Stimulated activated CD8-positive, alpha-beta memory T cell treated with anti-CD3 and anti-CD28 coated beads, Interleukin-15, amount 100 ng/mL, for 1 hour (primary cell): ENCODE results near the gene CEP131.

ENCODE experiments used
- DNase-seq: peaks from one replicate; pipeline ENCODE4 v3.0.0-alpha.2; 2020; ENCODE audit warnings: low read depth

The CEP131 gene

DNA sequence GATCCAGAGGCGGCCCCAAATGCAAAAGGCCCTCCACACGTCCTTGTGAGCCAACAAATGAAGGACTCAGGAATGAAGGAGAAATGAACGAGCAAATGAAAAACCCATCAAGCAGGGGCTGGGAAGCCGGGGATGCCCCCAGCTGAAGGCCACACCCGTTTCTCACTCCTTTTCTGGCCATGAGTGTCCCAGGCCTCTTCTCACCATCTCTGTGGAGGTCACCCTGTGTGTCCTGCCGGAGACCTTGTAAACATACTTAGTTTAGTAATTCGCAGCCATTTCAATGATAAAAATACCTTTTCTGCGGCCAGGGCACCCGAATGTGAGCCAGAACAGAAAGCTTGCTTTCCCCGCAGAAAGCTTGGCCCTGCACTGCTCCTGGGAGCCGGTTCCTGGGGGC lies 35.6 kb downstream of the CEP131 start:
- no peak for DNase-seq

DNA sequence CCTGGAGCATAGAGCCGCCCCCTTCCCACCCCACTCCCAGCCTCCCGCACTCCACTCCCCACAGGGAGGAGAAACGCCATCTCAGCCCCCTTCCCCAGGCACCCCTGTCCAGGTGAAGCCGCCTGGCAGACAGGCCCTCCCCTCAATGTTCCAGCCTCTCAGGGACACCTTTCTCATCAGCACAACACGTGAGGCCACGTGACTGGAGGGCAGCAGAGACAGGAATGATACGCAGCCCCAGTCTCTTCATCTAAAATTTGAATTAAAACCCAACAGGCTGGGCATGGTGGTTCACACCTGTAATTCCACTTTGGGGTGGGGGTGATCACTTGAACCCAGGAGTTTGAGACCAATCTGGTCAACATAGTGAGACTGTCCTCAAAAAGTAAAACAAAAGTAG lies 36.6 kb downstream of the CEP131 start:
- no peak for DNase-seq

DNA sequence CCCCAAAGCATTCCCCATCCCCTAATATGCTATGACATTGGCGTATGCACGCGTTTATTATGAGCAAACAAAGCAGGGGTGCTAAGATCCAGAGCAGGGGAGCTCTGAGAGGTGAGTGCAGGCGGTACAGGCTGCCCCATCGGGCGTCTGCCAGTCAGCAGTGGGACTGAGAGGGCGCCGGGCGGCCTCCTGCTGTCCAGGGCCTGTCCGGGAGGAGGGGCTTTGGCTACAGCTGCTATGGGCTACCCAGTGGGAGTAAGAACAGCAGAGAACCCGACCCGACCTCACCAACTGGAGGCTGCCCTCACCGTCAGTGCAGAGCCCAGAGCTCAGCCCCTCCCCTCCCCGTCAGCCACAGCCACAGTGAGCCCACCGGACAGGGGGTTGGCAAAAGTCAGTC lies 38.2 kb downstream of the CEP131 start:
- DNase-seq: no peak

DNA sequence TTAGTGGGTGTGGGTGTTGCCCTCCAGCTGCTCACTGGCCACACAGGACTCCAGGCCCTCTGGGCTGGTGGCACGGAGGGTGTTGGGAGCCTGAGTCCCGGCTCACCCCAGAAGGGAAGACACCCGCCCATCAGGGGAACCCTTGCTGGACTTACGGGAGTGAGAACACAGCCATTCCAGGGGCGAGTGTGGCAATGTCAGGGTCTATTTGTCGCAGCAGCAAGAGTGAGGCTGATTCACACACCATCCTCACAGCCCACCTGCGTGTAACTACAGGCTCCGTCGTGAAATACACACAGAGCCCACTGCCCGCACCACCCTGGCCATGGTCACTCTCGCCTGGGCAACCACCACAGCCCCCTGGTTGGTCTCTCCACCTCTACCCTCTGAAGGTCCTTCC lies 39.0 kb downstream of the CEP131 start:
- DNase-seq: no peak

DNA sequence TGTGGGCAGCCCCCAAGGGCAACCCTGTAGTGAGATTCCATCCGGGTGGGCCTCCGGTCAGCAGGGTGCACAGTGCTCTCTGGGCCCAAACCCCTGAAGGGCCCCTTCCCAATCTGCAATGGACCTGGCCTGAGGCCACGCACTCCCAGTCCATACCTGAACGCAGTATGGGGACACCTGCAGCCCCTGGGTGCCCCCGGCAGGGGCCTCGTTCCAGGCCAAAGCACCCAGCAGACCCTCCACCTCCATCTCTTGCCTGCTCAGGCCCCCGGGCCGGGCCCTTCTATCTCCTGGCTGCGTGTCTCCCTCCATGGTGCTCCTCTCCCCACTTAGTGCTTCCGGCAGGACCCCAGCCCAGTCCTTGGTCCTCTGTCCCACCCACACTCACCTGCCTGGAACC lies 39.4 kb downstream of the CEP131 start:
- no peak for DNase-seq

DNA sequence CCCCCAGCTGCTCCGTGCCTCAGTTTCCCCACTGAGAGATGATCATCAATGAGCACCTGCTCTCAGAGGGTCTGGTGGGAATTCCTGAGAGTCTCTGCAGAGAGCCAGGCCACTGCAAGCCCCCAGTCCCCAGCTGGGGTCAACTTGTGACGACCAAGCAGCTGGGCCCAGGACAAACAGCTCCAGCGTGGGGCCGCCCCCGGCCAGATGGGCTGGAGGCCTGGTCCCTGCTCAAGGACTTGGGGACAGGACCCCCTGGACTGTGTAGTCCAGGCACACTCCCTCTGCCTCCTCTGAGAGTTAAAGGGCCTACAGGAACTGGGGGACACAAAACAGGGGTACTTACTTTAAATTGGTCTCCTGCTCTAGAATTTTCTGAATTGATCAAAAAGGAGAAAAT lies 40.2 kb downstream of the CEP131 start:
- no peak for DNase-seq

DNA sequence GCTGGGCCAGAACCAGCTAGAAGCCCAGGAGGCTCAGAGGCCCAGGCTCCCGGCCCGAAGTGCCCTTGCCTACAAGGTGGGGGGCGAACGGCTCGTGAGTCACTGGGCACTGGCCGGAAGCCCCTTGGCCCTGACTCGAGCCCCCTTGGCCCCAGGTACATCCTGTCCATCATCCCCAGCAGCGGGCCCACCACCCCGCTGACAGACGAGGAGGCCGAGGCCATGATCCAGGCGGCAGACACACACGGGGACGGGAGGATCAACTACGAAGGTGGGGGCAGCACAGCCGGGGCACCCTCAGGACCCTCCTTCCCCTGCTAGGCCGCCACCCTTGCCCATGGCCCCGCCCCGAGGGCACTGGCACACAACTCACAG lies 41.0 kb downstream of the CEP131 start:
- DNase-seq: no peak

DNA sequence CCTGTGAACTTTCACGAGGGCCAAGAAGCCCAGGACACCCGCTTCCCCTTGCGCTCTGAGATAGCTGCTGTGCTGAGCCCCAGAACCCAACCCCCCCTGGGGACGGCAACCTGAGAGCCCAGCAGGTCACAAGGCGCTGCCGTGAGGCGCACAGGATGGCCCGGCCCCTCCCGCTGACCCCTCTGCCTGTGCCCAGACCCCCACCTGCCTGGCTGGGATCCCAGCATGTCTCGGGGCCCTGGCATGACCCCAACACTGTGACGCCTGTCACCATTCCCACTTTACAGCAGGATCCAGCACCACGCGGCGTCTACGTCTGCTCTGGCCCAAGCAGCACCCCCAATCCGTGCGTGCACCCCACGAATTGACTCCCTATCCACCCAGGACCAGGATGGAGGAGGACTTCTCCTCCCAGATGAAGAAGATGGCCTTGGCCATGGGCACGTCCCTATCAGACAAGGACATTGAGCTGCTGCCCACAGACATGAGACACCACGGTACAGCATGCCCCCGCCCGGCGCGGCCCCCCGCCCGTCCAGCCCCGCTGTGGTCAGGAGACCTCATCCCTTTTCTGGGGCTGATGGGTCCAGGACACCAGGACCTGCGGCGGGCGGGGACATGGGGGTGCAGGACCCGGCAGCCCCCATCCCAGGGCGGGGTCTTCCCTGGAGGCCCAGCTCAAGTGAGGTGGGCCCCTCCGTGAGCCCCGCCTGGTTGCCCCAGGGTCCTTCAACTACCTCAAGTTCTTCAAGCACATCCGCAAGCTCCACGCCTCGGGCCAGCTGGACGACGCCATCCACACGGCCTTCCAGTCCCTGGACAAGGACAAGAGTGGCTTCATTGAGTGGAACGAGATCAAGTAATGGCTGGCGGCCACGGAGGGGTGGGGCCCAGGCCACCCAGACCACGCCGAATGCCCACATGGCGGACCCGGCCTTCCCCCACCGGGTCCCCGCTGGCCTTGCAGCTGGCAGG lies 41.6 kb downstream of the CEP131 start:
- no peak for DNase-seq

DNA sequence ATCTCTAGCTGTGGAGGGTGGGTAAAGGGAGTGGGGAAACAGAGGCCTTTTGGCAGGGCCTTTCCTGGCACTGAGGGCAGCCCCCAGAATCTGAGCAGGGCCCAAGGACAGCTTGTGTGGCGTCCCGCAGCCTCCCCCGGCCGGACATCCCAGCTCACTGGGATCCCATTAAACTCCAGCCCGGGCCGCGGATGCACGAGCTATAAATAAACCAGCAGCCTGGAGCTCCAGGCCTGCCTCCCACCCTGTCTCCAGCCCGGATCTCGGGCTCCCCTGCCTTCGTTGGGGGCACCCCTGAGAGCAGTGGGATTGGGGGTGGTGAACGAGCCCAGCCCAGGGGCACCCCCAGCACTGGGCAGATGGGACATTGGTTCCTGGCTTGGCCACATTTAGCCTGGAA lies 42.9 kb downstream of the CEP131 start:
- DNase-seq: no peak

DNA sequence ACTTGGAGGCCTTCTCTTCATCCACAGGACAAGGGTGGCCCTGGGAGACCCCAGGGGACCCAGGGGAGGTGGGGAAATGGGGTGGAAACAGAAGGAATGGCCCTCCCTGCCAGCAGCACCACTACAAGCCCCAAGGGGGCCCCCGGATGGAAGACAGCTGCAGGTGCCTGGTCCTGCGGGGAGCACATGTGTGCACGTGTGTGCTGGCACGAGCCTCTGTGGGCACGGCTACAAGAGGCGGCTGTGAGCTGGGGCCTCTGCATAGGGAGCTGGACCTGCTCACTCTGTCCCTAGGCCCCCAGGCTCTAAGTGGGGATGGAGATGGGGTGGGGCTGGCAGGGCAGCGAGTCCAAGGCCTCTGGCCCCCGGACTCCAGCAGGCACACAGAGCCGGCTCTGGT lies 43.5 kb downstream of the CEP131 start:
- no peak for DNase-seq

DNA sequence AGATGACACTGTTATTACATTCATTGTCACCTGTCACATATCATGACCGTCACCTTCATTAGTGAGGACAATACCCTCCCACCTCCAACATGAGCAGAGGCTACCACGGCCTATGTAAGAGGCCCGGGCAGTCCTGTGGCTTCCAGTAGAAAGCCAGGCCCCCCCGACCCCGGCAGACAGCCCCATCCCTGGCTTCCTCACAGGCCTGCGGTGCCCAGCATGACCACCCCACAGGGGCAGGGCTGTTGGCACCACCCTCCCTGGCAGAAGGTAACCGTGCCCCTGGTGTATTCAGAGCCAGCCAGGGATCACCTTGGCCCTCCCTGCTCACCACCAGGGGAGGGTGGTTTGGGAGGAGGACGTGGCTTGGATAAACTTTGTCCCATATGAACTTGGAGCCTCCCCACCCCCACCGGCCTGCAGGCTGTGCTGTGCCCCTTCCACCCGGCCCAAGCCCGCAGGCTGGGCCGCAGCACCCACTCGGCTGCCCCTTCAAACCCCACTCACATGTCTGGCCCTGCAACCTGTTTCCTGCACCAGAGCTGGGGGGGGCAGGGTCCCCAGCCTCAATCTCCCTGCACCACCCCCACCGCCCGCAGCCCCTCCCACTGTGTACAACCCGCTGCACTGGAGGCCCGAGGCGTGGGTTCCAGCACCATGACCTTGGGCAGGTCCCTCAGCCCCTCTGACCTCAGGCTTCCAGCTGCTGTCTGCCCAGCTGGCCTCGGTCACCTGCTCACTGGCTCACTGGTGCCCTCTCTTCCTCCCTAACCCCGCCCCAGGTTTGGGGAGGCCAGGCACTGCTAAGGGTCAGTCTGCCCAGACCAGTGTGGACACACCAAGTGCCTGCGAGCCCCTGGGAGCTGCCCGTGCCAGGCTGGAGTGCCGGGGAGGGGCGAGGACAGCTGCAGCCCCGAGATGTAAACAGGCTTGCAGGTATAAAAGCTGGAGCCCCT lies 44.4 kb downstream of the CEP131 start:
- DNase-seq: no peak

DNA sequence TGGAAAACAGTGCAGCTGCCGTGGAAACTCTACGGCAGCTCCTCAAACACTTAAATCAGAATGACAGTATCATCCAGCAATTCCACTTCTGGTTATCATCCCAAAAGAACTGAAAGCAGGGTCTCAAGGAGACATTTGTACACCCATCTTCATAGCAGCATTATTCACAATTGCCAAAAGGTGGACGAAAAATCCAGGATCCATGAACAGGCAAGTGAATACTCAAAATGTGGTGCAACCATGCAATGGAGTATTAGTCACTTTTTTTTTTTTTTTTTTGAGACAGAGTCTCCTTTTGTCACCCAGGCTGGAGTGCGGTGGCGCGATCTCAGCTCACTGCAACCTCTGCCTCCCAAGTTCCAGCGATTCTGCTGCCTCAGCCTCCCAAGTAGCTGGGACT lies 46.1 kb downstream of the CEP131 start:
- DNase-seq: no peak

DNA sequence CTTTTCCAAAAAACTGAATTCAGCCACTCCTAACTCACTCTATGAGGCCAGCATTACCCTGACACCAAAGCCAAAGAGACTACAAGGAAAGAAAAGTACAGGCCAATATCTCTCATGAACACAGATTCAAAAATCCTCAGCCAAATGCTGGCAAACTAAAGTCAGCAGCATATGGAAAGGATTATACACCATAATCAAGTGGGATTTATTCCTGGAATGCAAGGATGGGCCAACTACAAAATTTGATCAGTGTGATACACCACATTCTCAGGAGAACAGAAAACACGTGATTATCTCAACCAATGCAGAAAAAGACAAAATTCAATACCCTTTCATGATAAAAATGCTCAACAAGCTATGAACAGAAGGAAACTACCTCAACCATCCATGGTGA lies 49.0 kb downstream of the CEP131 start:
- no peak for DNase-seq

DNA sequence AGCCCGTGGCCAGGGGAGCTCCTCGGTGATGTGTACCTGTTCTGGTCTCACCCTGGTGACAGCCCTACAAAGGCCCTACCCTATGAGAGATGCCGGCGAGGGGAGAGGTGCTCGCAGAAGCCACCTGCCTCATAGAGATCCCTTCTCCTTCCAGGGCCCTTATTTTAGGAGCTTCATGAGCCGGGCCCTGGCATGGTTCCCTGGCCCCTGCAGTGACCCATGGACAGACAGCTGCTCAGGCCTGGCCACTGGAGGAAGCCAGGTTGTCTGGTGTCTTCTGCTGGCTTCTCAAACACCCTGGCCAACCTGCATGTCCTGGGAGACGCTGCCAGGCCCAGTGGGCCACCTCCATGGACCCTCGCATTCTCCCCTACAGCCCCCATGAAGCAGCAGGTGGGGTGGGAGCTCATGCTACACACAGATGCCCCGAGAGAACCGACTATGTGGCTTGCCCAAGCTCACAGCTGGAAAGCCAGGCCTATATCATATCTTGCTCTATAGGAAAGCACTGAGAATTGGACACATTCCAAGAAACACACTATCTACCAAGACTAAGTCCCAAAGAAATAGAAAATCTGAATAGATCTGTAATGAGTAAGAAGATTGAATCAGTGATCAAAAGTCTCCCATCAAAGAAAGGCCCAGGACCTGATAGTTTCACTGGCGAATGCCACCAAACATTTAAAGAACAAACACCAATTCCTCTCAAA lies 49.6 kb downstream of the CEP131 start:
- no peak for DNase-seq

DNA sequence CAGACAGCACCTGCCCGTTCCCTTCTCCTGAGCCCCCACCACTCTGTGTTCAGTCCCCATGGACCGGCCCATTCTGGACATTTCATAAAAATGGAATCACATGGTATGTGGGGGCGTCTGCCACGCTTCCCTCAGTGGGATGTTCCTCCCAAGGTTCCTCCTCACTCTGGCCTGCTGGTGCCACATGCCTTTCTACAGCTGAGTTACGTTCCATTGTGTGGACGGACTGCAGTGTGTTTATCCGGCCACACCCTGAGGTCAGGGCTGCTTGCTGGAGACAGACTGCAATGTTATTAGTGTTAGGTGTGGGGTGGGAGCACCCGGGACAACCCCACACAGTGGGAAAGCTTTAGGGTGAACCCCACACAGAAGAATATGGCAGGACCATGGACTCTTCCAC lies 50.8 kb downstream of the CEP131 start:
- DNase-seq: no peak

DNA sequence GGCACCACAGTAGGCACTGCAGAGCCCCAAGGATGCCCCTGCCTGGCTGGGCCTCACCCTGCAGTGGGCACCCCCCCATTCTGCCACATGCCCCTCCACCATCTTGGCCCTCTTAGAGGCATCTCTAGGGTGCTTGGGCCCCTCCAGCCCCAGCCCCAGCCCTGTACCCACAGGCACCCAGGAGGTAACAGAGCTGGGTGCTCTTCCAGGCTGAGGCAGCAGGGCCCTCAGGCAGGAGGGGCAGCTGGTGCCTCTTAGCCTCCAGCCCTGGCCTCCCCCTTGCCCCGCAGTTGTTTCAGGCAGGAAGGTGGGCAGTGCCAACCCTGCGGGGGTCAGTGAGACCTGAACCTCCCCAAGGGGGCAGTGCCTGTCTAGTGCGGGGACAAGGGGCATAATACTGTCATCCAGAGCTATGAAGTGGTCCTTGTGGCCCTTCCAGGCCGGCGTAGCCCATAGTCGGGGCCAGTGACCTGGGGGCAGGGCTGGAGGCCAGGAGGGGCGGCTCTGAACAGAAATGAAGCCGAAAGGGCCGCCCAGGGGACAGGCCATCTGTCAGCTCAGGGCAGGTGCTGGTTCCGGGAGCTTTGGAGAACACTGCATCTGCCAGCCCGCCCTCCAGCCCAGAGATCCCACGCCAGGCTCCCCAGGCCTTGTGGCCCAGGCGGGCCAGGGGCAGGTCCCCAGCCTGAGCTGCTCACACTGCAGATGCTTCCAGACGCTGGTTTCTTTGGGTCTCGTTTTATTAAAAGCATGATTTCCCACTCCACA lies 51.9 kb downstream of the CEP131 start:
- DNase-seq: no peak

DNA sequence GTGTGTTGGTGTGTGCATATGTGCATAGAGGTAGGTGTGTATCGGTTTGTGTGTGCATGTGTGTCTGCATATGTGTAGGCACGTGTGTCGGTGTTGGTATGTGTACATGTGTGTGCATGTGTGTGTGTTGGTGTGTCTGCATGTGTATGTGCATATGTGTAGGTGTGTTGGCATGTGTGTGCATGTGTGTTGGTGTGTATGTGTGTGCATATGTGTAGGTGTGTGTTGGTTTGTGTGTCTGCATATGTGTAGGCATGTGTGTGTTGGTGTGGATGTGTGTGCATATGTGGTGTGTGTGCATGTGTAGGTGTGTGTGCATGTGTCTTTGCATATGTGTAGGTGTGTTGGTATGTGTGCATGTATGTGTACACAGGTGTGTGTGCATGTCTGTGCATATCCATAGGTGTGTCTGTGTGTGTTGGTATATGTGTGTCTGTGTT lies 52.9 kb downstream of the CEP131 start:
- no peak for DNase-seq

DNA sequence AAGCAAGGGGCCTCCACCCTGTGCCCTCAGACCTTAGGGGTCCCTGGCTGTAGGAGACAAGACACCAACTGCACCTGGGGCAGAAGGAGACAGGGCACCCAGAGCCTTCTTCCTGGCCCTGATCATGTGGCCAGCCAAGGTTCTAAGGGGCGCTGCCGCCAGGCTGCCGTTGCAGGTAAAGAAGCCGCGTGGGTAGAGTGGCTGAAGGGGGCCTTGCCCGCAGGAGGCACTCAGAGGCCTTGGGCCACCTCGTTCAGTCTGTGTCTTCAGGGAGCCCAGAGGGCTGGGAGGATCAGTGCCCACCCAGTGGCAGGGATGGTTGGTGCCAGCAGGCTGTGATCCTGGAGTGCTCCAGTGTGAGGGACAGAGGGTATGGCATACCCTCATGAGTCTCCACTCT lies 55.1 kb downstream of the CEP131 start:
- DNase-seq: no peak

DNA sequence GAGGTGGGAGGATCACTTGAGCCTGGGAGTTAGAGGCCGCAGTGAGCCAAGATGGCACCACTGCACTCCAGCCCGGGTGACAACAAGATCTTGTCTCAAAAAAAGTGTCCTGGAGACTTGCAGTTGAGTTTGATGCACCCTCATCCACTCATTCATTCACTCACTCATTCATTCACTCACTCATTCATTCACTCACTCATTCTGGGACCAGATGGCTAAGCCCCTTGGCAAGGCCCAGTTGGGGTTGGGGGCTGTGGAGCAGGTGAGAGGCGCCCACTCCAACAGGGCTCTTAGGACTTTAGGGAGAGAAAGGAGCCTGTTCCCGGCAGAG lies 55.6 kb downstream of the CEP131 start:
- DNase-seq: no peak

DNA sequence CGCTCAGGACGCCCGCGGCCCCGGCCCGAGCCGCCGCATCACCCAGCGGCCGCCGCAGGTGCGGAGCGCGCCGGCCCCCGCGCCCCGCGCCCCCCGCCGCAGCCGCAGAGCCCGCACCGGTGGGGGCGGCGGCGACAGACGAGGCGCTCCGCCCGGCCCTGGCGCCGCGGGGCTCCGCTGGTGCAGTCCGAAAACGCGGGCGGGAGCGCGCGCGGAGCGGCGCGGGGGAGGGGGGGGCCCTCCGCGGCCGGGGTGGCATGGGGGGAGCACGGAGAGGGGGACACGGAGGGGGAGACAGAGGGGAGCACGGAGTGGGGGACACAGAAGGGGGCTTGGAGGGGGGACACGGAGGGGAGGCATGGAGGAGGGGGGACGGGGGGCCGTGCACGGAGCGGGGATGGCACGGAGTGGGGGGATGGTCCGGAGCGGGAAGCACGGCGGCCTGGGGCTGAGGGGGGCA lies 56.7 kb downstream of the CEP131 start, which contains the start of gene AATK:
Gene AATK (minus strand): TSS at position 189 of the 460 bp plus-strand sequence. CDS start 229 bp downstream, outside the sequence.
- no peak for DNase-seq

DNA sequence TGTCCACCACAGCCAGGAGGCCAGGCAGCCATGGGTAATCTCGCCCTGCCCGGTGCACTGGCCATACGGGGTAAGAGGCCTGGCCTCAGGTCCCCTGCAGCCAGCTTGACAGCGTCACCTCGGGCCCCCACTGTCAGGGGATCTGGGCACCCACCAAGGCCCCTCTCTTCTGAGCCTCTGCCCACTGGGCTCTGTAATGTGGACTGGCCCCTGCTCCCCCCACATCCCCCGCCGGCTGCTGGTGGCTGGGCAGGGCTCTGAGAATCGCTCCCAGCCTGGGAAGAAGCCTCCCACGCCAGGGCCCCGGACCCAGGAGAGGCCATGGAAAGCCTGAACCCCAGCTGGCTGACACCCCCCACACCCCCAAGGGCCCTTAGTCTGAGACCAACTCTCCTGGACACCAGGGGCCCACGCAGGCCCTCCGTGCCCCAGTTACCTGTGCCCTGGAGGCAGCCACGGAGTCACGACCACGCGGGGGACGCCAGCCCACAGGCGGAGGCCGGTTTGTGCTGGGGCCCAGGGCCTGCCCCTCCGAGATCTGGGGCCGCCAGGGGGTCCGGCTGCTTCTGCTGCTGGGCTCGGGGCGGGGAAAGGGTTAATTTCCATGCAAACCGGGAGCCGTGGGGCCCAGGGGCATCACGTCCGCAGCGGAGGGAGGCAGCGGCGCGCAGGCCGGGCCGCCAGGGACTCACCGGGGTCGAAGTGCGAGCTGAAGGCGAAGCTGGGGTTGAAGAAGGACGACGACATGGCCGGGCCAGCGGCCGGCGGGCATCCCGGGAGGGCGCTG lies 57.3 kb downstream of the CEP131 start, which contains the start of gene PVALEF:
Gene PVALEF (plus strand): TSS at position 262 of the 787 bp plus-strand sequence. CDS start 15,720 bp downstream, outside the sequence.
- no peak for DNase-seq
